Measurements from ENCODE around the gene CCL2. TPM values are rescaled to one million over a fixed set of nuclear protein-coding genes. Genes with fewer than 3 reads are reported as not detected.

CCL2 gene
- total and polyA plus RNA-seq, 2 of the 8 experiments (the other 6 are each of a cell fraction or from before 2014, with no cell fraction given): 3.0 to 3.7 TPM

DNA sequence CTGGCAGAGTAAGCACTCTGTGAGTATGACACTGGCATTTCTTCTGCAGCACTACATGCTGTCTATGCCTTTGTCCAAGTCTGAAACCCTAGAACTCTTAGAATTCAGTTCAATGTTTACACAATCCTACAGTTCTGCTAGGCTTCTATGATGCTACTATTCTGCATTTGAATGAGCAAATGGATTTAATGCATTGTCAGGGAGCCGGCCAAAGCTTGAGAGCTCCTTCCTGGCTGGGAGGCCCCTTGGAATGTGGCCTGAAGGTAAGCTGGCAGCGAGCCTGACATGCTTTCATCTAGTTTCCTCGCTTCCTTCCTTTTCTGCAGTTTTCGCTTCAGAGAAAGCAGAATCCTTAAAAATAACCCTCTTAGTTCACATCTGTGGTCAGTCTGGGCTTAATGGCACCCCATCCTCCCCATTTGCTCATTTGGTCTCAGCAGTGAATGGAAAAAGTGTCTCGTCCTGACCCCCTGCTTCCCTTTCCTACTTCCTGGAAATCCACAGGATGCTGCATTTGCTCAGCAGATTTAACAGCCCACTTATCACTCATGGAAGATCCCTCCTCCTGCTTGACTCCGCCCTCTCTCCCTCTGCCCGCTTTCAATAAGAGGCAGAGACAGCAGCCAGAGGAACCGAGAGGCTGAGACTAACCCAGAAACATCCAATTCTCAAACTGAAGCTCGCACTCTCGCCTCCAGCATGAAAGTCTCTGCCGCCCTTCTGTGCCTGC is at the start of gene CCL2 (continued):
- TF ChIP-seq RNF2 (IDR thresholded peaks at IDR 0.05; ENCODE audit: borderline replicate concordance, low read depth, low read length, missing control alignments, poor library complexity, severe bottlenecking) (no peak), KDM5A (IDR thresholded peaks at IDR 0.05; ENCODE audit: low read length) (no peak), SP2 (IDR thresholded peaks at IDR 0.05; ENCODE audit: low read length) (no peak), SIN3A (conservative IDR thresholded peaks at IDR 0.05 in 1 of 2, IDR thresholded peaks at IDR 0.05 in 1 of 2; ENCODE audit: low read depth in 1 of 2, low read length in 2 of 2) (peak in 1 of 2 experiments; percentile 38; a peak in 1 of 4 replicates), GTF2F1 (IDR thresholded peaks at IDR 0.05; ENCODE audit: borderline replicate concordance, low read depth, low read length) (no peak), RAD21 (IDR thresholded peaks at IDR 0.05 in 1 of 2, conservative IDR thresholded peaks at IDR 0.05 in 1 of 2; ENCODE audit: low read depth in 2 of 2, low read length in 2 of 2) (no peak), ZNF274 (IDR thresholded peaks at IDR 0.05; ENCODE audit: borderline replicate concordance, extremely low read depth, low read length) (no peak), BCL11A (IDR thresholded peaks at IDR 0.05; ENCODE audit: low read depth in 2 of 2, low read length in 2 of 2) (no peak), RXRA (IDR thresholded peaks at IDR 0.05; ENCODE audit: insufficient read depth, low read depth, low read length) (no peak), EP300 (IDR thresholded peaks at IDR 0.05; ENCODE audit: borderline replicate concordance in 1 of 2, low read depth in 2 of 2, low read length in 2 of 2) (no peak), HDAC6 (IDR thresholded peaks at IDR 0.05; ENCODE audit: low read depth, low read length) (no peak), SP1 (IDR thresholded peaks at IDR 0.05; ENCODE audit: low read depth, low read length) (peak; percentile 71), TAF7 (optimal IDR thresholded peaks at IDR 0.05; ENCODE audit: borderline replicate concordance, low read depth, low read length) (no peak), POLR2AphosphoS5 (IDR thresholded peaks at IDR 0.05; ENCODE audit: low read depth, low read length) (no peak)
